Breast epithelium (tissue), 3 donors: ENCODE results near the gene SPTLC2.

Experiments used
- CTCF ChIP-seq, 3 donors: fragments of 450-650 bp; IDR thresholded peaks; one replicate each; pipeline ENCODE4 v1.5.1; 2016 to 2017; ENCODE audit warnings: antibody characterized with exemption in 3 of 3, mild to moderate bottlenecking in 3 of 3, moderate library complexity in 3 of 3
- POLR2AphosphoS5 ChIP-seq, 3 donors: sonication (generic); formaldehyde crosslinking; IDR thresholded peaks; one replicate each; pipeline ENCODE4 v1.6.1; 2017; ENCODE audit warnings: antibody characterized with exemption in 3 of 3

GRCh38 chr14:77469067-77469505 lies 147.4 kb downstream of the SPTLC2 start:
- TF ChIP-seq CTCF (IDR thresholded peaks at IDR 0.05), result no peak
- TF ChIP-seq POLR2AphosphoS5 (IDR thresholded peaks at IDR 0.05), result no peak
